Subcutaneous adipose tissue (tissue), 4 donors: ENCODE measurements around the gene ANKRD63. TPM values are rescaled to one million over a fixed set of nuclear protein-coding genes. Genes with fewer than 3 reads are reported as not detected.

Source experiments
- CTCF ChIP-seq: fragments of 450-650 bp; IDR thresholded peaks from one replicate; pipeline ENCODE4 v1.5.1; 2016; ENCODE audit warnings: low read depth, mild to moderate bottlenecking, control low read depth, antibody characterized with exemption, moderate library complexity
- total RNA-seq, 4 donors: library from RNA; depleted of rRNA; stranded (reverse); fragments of >200 nt; gene quantifications; one replicate each; pipeline ENCODE4 v1.1.0, GENCODE V29; 2016

The ANKRD63 gene
- total RNA-seq, 4 donors from 2014 or later = not detected

DNA sequence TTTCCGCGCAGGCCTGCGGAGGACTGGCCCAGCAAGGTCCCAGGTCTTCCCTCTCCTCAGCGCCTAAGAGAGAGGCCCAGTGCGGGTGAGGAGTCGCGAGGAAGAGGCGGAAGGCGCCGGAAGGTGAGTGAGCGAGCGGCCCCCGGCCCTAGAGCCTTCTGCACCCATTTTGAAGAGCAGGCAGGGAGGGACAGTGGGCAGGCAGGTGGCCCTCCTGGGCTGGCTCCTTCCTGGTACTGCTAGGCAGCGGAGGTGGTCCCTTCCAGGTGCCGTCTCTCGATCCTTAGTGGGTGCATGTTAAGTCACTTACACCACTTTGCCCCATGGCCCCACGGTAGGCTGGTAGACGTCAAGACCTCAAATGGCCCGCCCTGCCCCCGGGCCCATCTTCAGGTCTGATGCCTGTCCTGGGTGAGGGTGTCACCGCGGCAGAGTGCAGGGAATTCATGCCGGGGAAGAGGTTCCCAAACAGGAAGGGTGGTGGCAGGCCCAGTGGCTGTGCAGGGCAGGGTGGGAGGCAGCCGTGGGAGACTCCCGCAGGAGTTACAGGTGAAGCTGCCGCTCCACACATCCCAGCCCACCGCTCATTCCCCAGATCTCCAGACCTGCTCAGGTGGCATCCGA lies 29.6 kb downstream of the ANKRD63 start:
- TF ChIP-seq CTCF = no peak

DNA sequence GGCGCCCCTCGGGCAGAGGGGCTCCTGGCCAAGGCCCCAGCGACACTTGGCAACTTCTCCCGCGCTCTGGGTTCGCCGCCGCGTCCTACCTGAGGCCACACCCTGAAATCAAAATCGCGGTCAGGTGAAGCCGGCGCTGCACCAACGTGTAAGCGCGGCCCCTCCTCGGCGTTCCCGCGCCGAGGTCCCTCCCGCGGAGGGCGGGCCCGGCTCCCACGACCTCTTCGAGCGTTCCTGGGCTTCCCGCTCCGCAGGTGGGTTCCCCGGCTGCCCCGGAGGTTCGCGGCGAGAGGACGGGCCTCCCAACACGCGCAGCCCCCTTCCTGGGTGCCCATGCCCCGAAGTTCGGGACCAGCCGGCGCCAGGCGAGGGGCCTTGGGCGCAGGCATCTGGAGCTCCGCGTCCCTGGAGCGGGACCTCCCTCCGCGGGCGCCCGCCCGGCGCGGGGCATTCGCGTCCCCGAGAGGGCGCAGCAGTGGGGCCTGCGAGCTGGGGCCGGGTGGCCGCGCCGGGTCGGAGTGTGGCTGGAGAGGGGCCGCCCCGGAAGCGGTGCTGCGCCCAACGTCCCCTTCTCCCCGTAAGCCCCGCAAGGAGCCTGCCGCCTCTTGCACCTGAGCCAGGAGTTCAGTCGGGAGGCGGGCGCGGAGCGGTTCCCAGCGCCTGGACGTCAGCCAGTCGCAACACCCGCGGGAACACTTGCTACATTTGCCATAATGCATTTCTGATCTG lies 30.3 kb downstream of the ANKRD63 start:
- TF ChIP-seq CTCF = no peak

GRCh38 chr15:40252141-40252437 lies 30.8 kb downstream of the ANKRD63 start:
- TF ChIP-seq CTCF = no peak

- TF ChIP-seq CTCF = no peak
These were observed 31.3 kb downstream of the ANKRD63 start for GRCh38 chr15:40251486-40252140.

GRCh38 chr15:40250771-40251483 lies 31.9 kb downstream of the ANKRD63 start:
- TF ChIP-seq CTCF = no peak

DNA sequence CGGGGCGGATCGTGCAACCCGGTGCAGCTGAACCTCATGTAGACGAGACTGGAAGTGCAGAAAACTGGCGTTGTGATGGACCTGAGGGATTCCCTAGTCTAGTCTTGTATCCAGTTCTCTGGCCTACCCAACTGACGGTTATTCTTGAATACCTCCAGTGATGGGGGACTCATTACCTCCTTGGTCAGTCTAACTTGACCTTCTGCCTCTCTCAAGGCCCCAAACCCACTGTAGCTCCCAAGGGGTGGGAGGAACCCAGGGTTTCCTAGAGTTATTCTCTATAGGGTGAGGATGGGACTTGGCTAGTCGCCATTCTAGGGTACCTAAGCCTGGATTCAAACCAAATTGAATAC lies 32.6 kb downstream of the ANKRD63 start:
- no peak for TF ChIP-seq CTCF
